ENCODE measurements around the gene ULK1. TPM values are rescaled to one million over a fixed set of nuclear protein-coding genes. Genes with fewer than 3 reads are reported as not detected.

The ULK1 gene
- polyA plus RNA-seq, 1 donor, result 27.3 TPM

GRCh38 chr12:131853832-131854797 lies 40.3 kb upstream of the ULK1 start:
- Histone ChIP-seq H3K4me1 (ENCODE audit: control insufficient read depth, insufficient read depth, low read length) (no peaks in the 10 kb centered on the region), H3K27me3 (ENCODE audit: control insufficient read depth, insufficient read depth, low read length) (peaks cover 19% of the 10 kb centered on the region), H3K27ac (ENCODE audit: low read length) (no peak overlapping the region), H3K36me3 (ENCODE audit: control insufficient read depth, insufficient read depth, low read length) (no peaks in the 10 kb centered on the region), H3K9me3 (ENCODE audit: control insufficient read depth, low read depth, low read length) (peaks cover 7% of the 10 kb centered on the region), H3K4me3 (ENCODE audit: low read length) (no peak overlapping the region)
- 71% methylated on average over 5 of the region's 35 CpGs for WGBS (ENCODE audit: insufficient coverage, low lambda C conversion rate)
- DNase-seq, result no peak

DNA sequence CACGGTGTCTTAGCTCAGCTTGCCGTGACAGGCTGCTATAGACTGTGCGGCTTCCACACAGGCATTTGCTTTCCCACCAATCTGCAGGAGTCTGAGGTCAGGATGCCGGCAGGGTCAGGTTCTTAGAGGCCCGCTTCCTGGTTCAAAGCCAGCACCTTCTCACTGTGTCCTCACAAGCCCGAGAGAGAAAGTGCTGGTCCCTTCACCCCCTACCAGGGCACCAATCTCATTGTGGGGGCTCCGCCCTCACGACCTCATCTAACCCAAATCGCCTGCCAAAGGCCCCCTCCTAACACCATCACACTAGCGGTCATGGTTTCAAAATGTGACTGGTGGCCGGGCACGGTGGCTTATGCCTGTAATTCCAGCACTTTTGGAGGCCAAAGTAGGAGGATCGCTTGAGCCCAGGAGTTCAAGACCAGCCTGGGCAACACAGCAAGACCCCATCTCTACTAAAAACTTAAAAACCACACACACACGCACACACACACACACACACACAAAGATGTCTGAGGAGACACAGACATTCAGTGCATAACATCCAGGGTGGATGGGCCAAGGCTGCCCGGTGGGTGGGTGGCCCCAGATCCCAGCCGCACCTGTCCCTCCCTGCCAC lies 39.5 kb upstream of the ULK1 start:
- WGBS (ENCODE audit: insufficient coverage, low lambda C conversion rate), result no CpG with 5 or more reads among the region's 16 CpGs
- H3K27me3 ChIP-seq (ENCODE audit: control insufficient read depth, insufficient read depth, low read length), result peaks cover 19% of the 10 kb centered on the region
- no peak overlapping the region for H3K27ac ChIP-seq (ENCODE audit: low read length)
- H3K4me3 ChIP-seq (ENCODE audit: low read length), result no peak overlapping the region
- DNase-seq, result no peak
- H3K9me3 ChIP-seq (ENCODE audit: control insufficient read depth, low read depth, low read length), result peaks cover 7% of the 10 kb centered on the region
- no peaks in the 10 kb centered on the region for H3K36me3 ChIP-seq (ENCODE audit: control insufficient read depth, insufficient read depth, low read length)
- H3K4me1 ChIP-seq (ENCODE audit: control insufficient read depth, insufficient read depth, low read length), result peaks cover 4% of the 10 kb centered on the region

DNA sequence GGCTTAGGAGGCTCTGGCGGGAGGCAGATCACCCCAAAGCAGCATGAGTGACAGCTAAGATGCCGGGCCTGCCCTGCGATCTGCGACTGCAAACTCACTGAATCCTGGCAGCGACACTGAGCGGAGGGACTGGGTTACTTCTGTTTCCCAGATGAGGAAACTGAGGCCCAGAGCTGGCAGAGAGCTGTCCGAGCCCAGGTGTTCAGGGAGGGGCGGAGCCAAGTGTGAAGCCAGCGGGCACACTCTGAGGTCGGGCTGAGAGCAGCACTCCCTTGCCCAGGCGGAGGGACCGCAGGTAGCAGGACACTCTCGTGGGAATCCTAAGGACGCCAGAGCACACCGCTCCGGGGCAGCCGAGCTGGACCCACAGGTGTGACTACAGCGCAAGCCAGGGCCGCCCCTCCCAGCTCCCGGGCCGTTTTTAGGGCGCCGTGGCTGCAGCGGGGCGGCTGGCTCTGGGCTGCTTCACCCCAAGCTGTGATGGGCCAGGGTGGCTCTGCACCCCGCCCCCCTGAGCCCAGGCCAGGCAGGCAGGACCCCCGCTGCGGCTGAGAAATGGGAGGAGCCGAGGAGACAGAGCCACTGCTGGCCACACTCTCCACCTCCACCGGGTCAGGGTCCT lies 38.8 kb upstream of the ULK1 start:
- H3K27me3 ChIP-seq (ENCODE audit: control insufficient read depth, insufficient read depth, low read length), result peaks cover 19% of the 10 kb centered on the region
- no CpG with 5 or more reads among the region's 30 CpGs for WGBS (ENCODE audit: insufficient coverage, low lambda C conversion rate)
- DNase-seq, result no peak
- H3K36me3 ChIP-seq (ENCODE audit: control insufficient read depth, insufficient read depth, low read length), result no peaks in the 10 kb centered on the region
- no peak overlapping the region for H3K27ac ChIP-seq (ENCODE audit: low read length)
- peaks cover 7% of the 10 kb centered on the region for H3K9me3 ChIP-seq (ENCODE audit: control insufficient read depth, low read depth, low read length)
- peaks cover 4% of the 10 kb centered on the region for H3K4me1 ChIP-seq (ENCODE audit: control insufficient read depth, insufficient read depth, low read length)
- H3K4me3 ChIP-seq (ENCODE audit: low read length), result no peak overlapping the region

GRCh38 chr12:131856366-131857097 lies 37.9 kb upstream of the ULK1 start:
- no peak for DNase-seq
- no peak overlapping the region for H3K27ac ChIP-seq (ENCODE audit: low read length)
- H3K27me3 ChIP-seq (ENCODE audit: control insufficient read depth, insufficient read depth, low read length), result peaks cover 19% of the 10 kb centered on the region
- H3K36me3 ChIP-seq (ENCODE audit: control insufficient read depth, insufficient read depth, low read length), result no peaks in the 10 kb centered on the region
- H3K4me1 ChIP-seq (ENCODE audit: control insufficient read depth, insufficient read depth, low read length), result peaks cover 12% of the 10 kb centered on the region
- H3K9me3 ChIP-seq (ENCODE audit: control insufficient read depth, low read depth, low read length), result peaks cover 3% of the 10 kb centered on the region
- no peak overlapping the region for H3K4me3 ChIP-seq (ENCODE audit: low read length)
- WGBS (ENCODE audit: insufficient coverage, low lambda C conversion rate), result no CpG with 5 or more reads among the region's 10 CpGs

GRCh38 chr12:131857908-131858850 lies 36.2 kb upstream of the ULK1 start:
- no peak overlapping the region for H3K4me3 ChIP-seq (ENCODE audit: low read length)
- no peaks in the 10 kb centered on the region for H3K36me3 ChIP-seq (ENCODE audit: control insufficient read depth, insufficient read depth, low read length)
- H3K9me3 ChIP-seq (ENCODE audit: control insufficient read depth, low read depth, low read length), result peaks cover 3% of the 10 kb centered on the region
- peaks cover 23% of the 10 kb centered on the region for H3K4me1 ChIP-seq (ENCODE audit: control insufficient read depth, insufficient read depth, low read length)
- no peak overlapping the region for H3K27ac ChIP-seq (ENCODE audit: low read length)
- H3K27me3 ChIP-seq (ENCODE audit: control insufficient read depth, insufficient read depth, low read length), result peaks cover 21% of the 10 kb centered on the region
- DNase-seq, result no peak
- 95% methylated on average over 3 of the region's 21 CpGs for WGBS (ENCODE audit: insufficient coverage, low lambda C conversion rate)

GRCh38 chr12:131860472-131861260 lies 33.8 kb upstream of the ULK1 start:
- Histone ChIP-seq H3K36me3 (ENCODE audit: control insufficient read depth, insufficient read depth, low read length) (no peaks in the 10 kb centered on the region), H3K9me3 (ENCODE audit: control insufficient read depth, low read depth, low read length) (peaks cover 3% of the 10 kb centered on the region), H3K4me3 (ENCODE audit: low read length) (peak overlapping the region; percentile 26), H3K4me1 (ENCODE audit: control insufficient read depth, insufficient read depth, low read length) (peaks cover 27% of the 10 kb centered on the region), H3K27me3 (ENCODE audit: control insufficient read depth, insufficient read depth, low read length) (peaks cover 14% of the 10 kb centered on the region), H3K27ac (ENCODE audit: low read length) (peak overlapping the region; percentile 71)
- WGBS (ENCODE audit: insufficient coverage, low lambda C conversion rate), result no CpG with 5 or more reads among the region's 22 CpGs
- DNase-seq, result peak; percentile 94 to 96

DNA sequence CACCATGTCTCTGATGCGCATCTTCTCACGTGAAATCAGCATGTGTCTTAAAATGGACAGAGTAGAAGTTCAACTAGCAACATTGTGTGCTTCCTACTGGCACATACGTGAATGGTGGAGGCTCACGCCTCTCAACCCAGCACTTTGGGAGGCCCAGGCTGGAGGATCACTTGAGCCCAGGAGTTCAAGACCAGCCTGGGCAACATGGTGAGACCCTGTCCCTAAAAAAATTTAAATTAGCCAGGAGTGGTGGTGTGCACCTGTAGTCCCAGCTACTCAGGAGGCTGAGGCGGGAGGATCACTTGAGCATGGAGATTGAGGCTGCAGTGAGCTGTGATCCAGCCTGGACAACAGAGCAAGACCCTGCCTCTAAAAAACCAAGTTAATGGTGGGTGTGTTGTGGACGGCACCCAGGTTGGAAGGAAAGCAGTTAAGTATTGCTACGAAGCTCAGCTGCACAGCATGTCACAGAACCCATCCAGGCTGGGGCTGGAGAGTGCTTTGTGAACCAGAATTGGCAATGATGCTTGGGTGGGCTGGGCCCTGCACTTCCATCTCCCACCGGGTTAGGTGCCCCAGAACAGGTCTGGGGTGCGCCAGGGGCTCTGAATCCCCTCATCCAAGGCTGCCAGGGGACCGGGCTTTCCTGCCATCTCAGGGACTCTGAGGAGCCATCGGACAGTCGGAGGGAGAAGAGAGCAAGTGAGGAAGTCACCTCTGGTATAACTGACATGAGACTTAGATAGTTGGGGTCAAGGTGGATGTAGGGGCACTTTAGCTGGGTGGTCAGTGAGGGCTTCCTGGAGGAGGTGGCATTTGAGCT lies 33.0 kb upstream of the ULK1 start:
- H3K36me3 ChIP-seq (ENCODE audit: control insufficient read depth, insufficient read depth, low read length), result no peaks in the 10 kb centered on the region
- H3K4me3 ChIP-seq (ENCODE audit: low read length), result no peak overlapping the region
- H3K4me1 ChIP-seq (ENCODE audit: control insufficient read depth, insufficient read depth, low read length), result peaks cover 27% of the 10 kb centered on the region
- no peak for DNase-seq
- no CpG with 5 or more reads among the region's 12 CpGs for WGBS (ENCODE audit: insufficient coverage, low lambda C conversion rate)
- peaks cover 7% of the 10 kb centered on the region for H3K27me3 ChIP-seq (ENCODE audit: control insufficient read depth, insufficient read depth, low read length)
- peak overlapping the region; percentile 71 for H3K27ac ChIP-seq (ENCODE audit: low read length)
- H3K9me3 ChIP-seq (ENCODE audit: control insufficient read depth, low read depth, low read length), result no peaks in the 10 kb centered on the region

DNA sequence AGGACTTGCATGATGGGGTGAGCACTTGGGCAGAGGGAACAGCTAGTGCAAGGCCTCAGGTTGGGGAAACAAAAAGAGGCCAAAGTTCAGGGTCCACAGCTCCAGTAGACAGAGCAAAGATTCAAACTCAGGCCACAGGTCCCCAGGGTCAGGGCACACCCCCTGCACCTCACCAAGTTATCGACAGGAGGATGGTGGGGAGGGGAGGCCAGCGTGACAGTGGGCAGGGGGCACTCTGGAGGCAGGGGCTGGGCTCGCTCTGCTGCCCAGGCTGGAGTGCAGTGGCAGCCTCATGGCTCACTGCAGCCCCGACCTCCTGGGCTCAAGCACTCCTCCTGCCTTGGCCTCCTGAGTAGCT lies 32.4 kb upstream of the ULK1 start:
- Histone ChIP-seq H3K27me3 (ENCODE audit: control insufficient read depth, insufficient read depth, low read length) (peaks cover 7% of the 10 kb centered on the region), H3K4me1 (ENCODE audit: control insufficient read depth, insufficient read depth, low read length) (peaks cover 27% of the 10 kb centered on the region), H3K4me3 (ENCODE audit: low read length) (no peak overlapping the region), H3K36me3 (ENCODE audit: control insufficient read depth, insufficient read depth, low read length) (no peaks in the 10 kb centered on the region), H3K27ac (ENCODE audit: low read length) (peak overlapping the region; percentile 71), H3K9me3 (ENCODE audit: control insufficient read depth, low read depth, low read length) (no peaks in the 10 kb centered on the region)
- DNase-seq, result peak in 1 of 2 donors; percentile 26
- no CpG with 5 or more reads among the region's 4 CpGs for WGBS (ENCODE audit: insufficient coverage, low lambda C conversion rate)

All from large intestine (tissue), 3 donors.